HepG2 (cell line): ENCODE data around the gene SLC4A9.

Experiments
- BRD4 ChIP-seq: sonication (generic); formaldehyde crosslinking; IDR thresholded peaks from 2 replicates; pipeline ENCODE4 v1.4.0; 2020; ENCODE audit warnings: missing genetic modification reagents
- ETV6 ChIP-seq: sonication (generic); formaldehyde crosslinking; conservative IDR thresholded peaks from 2 replicates; pipeline ENCODE4 v1.4.0; 2020; ENCODE audit warnings: missing genetic modification reagents
- IRF2 ChIP-seq: IDR thresholded peaks from 2 replicates; pipeline ENCODE4 v1.6.1; 2018; ENCODE audit warnings: missing genetic modification reagents, missing compliant biosample characterization
- PAF1 ChIP-seq: IDR thresholded peaks from 2 replicates; pipeline ENCODE4 v1.6.1; 2016; ENCODE audit warnings: missing genetic modification reagents, missing compliant biosample characterization
- SMARCE1 ChIP-seq: fragments of 450-650 bp; IDR thresholded peaks from 2 replicates; pipeline ENCODE4 v1.6.1; 2017; ENCODE audit warnings: borderline replicate concordance
- SMC3 ChIP-seq: IDR thresholded peaks from 2 replicates; pipeline ENCODE4 v1.6.1; 2011; ENCODE audit warnings: low read length, improper control_type of control experiment
- ZFX ChIP-seq: sonication (generic); formaldehyde crosslinking; IDR thresholded peaks from 2 replicates; pipeline ENCODE4 v1.4.0; 2020; ENCODE audit warnings: mild to moderate bottlenecking, low read depth, missing genetic modification reagents, moderate library complexity
- TF ChIP-seq, protein P1 (sequence below): sonication (generic); formaldehyde crosslinking; IDR thresholded peaks from 2 replicates; pipeline ENCODE4 v1.4.0; 2020; ENCODE audit warnings: missing genetic modification reagents
- TF ChIP-seq, protein P2 (sequence below): sonication (generic); formaldehyde crosslinking; conservative IDR thresholded peaks from 2 replicates; pipeline ENCODE4 v1.4.0; 2020; ENCODE audit warnings: missing genetic modification reagents
- TF ChIP-seq, protein P3 (sequence below): sonication (generic); formaldehyde crosslinking; IDR thresholded peaks from 2 replicates; pipeline ENCODE4 v1.8.1; 2022; ENCODE audit warnings: low read depth, mild to moderate bottlenecking, missing genetic modification reagents

DNA sequence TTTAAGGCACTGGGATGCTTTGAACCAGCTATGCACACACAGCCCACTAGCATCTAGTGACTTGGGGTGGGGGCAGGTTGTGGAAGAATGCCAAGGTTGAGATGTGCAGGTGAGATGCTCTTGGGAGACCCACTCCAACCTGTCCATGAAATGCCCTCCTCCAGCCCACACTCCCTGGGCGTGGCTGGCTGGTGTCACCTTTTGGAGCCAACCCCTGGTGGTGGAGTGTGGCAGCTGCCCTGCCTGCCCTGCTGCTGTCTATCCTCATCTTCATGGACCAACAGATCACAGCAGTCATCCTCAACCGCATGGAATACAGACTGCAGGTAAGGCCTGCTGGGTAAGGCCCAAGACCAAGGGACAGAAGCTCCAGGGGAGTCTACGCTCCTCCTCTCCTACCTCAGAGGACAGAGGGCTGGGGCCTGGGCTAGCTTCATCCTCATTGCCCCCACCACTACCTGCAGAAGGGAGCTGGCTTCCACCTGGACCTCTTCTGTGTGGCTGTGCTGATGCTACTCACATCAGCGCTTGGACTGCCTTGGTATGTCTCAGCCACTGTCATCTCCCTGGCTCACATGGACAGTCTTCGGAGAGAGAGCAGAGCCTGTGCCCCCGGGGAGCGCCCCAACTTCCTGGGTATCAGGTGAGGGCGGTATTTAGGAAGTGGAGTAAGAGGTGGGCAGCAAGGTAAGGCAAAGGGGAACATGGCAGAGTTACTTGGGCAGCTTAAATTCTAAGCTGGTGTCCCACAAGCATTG, 7.4 kb downstream of the SLC4A9 start:
- TF ChIP-seq, protein P1, sequence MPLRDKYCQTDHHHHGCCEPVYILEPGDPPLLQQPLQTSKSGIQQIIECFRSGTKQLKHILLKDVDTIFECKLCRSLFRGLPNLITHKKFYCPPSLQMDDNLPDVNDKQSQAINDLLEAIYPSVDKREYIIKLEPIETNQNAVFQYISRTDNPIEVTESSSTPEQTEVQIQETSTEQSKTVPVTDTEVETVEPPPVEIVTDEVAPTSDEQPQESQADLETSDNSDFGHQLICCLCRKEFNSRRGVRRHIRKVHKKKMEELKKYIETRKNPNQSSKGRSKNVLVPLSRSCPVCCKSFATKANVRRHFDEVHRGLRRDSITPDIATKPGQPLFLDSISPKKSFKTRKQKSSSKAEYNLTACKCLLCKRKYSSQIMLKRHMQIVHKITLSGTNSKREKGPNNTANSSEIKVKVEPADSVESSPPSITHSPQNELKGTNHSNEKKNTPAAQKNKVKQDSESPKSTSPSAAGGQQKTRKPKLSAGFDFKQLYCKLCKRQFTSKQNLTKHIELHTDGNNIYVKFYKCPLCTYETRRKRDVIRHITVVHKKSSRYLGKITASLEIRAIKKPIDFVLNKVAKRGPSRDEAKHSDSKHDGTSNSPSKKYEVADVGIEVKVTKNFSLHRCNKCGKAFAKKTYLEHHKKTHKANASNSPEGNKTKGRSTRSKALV (CRISPR knock-in tag): no peak
- no peak for TF ChIP-seq IRF2 (CRISPR knock-in tag)
- TF ChIP-seq ZFX: no peak
- TF ChIP-seq, protein P2, sequence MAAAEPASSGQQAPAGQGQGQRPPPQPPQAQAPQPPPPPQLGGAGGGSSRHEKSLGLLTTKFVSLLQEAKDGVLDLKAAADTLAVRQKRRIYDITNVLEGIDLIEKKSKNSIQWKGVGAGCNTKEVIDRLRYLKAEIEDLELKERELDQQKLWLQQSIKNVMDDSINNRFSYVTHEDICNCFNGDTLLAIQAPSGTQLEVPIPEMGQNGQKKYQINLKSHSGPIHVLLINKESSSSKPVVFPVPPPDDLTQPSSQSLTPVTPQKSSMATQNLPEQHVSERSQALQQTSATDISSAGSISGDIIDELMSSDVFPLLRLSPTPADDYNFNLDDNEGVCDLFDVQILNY (CRISPR knock-in tag): no peak
- TF ChIP-seq, protein P3, sequence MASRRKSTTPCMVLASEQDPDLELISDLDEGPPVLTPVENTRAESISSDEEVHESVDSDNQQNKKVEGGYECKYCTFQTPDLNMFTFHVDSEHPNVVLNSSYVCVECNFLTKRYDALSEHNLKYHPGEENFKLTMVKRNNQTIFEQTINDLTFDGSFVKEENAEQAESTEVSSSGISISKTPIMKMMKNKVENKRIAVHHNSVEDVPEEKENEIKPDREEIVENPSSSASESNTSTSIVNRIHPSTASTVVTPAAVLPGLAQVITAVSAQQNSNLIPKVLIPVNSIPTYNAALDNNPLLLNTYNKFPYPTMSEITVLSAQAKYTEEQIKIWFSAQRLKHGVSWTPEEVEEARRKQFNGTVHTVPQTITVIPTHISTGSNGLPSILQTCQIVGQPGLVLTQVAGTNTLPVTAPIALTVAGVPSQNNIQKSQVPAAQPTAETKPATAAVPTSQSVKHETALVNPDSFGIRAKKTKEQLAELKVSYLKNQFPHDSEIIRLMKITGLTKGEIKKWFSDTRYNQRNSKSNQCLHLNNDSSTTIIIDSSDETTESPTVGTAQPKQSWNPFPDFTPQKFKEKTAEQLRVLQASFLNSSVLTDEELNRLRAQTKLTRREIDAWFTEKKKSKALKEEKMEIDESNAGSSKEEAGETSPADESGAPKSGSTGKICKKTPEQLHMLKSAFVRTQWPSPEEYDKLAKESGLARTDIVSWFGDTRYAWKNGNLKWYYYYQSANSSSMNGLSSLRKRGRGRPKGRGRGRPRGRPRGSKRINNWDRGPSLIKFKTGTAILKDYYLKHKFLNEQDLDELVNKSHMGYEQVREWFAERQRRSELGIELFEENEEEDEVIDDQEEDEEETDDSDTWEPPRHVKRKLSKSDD (CRISPR knock-in tag): no peak
- no peak for TF ChIP-seq PAF1 (CRISPR knock-in tag)
- no peak for TF ChIP-seq SMARCE1
- no peak for TF ChIP-seq SMC3
- no peak for TF ChIP-seq BRD4 (CRISPR knock-in tag)
- no peak for TF ChIP-seq ETV6 (CRISPR knock-in tag)
